Thyroid gland (tissue), 4 donors: Measurements from ENCODE around the gene FGFBP2. TPM values are rescaled to one million over a fixed set of nuclear protein-coding genes. Genes with fewer than 3 reads are reported as not detected.
A peak's percentile ranks its signal among the peaks of the same experiment; 100 is the strongest.

Experiments used
- DNase-seq, 2 donors: peaks; one replicate each; pipeline ENCODE4 v3.0.0-alpha.2; 2019
- H3K27ac ChIP-seq, 3 donors: fragments of 200-600 bp; sonication (generic); 1 replicate in 2 of 3; 2 replicates in 1 of 3; pipeline ENCODE4 v1.5.1; 2016 to 2019; ENCODE audit warnings: mild to moderate bottlenecking in 1 of 3, moderate library complexity in 1 of 3
- H3K27me3 ChIP-seq: fragments of 200-600 bp; sonication (generic); one replicate; pipeline ENCODE4 v1.5.1; 2019
- H3K36me3 ChIP-seq, 2 donors: fragments of 200-600 bp; sonication (generic); one replicate each; pipeline ENCODE4 v1.5.1; 2016 to 2019
- H3K4me1 ChIP-seq, 2 donors: fragments of 200-600 bp; sonication (generic); one replicate each; pipeline ENCODE4 v1.5.1; 2017 to 2019
- H3K4me3 ChIP-seq, 3 donors: fragments of 200-600 bp; sonication (generic); replicated peaks in 1 of 3; 1 replicate in 2 of 3; 2 replicates in 1 of 3; pipeline ENCODE4 v1.5.1; 2016; ENCODE audit warnings: mild to moderate bottlenecking in 1 of 3
- H3K9me3 ChIP-seq: fragments of 200-600 bp; sonication (generic); one replicate; pipeline ENCODE4 v1.5.1; 2017
- POLR2A ChIP-seq, 2 donors: fragments of 450-650 bp; IDR thresholded peaks; one replicate each; pipeline ENCODE4 v1.6.1; 2017; ENCODE audit warnings: antibody characterized with exemption in 2 of 2, mild to moderate bottlenecking in 2 of 2, moderate library complexity in 1 of 2
- WGBS, 2 donors: methylation state at CpG; one replicate each; pipeline ENCODE4 v1.1.5; 2017; 5-methylcytosine and 5-hydroxymethylcytosine counted together
- intact Hi-C: fragments of 100-400 bp; cut with DNase I; formaldehyde crosslinking; loops from one replicate; pipeline ENCODE4 v1.15.1; 2023
- total RNA-seq, 4 donors: library from RNA; depleted of rRNA; stranded (reverse); fragments of >200 nt; gene quantifications; one replicate each; pipeline ENCODE4 v1.2.3, GENCODE V29; 2016
- TF ChIP-seq, protein P1 (sequence below), 6 experiments: fragments of 200-600 bp in 3 of 6; fragments of 450-650 bp in 3 of 6; sonication (generic) in 3 of 6; IDR thresholded peaks; one replicate each; pipeline ENCODE4 v1.5.1; 2016 to 2019; ENCODE audit warnings: antibody characterized with exemption in 6 of 6, mild to moderate bottlenecking in 2 of 6, inconsistent platforms in 1 of 6, moderate library complexity in 1 of 6

Gene FGFBP2, protein sequence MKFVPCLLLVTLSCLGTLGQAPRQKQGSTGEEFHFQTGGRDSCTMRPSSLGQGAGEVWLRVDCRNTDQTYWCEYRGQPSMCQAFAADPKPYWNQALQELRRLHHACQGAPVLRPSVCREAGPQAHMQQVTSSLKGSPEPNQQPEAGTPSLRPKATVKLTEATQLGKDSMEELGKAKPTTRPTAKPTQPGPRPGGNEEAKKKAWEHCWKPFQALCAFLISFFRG
- total RNA-seq = 1 to 10 TPM in 2 of 4 donors, under 1 TPM in 2; 0.67 to 3.7 (median 0.92) TPM

DNA sequence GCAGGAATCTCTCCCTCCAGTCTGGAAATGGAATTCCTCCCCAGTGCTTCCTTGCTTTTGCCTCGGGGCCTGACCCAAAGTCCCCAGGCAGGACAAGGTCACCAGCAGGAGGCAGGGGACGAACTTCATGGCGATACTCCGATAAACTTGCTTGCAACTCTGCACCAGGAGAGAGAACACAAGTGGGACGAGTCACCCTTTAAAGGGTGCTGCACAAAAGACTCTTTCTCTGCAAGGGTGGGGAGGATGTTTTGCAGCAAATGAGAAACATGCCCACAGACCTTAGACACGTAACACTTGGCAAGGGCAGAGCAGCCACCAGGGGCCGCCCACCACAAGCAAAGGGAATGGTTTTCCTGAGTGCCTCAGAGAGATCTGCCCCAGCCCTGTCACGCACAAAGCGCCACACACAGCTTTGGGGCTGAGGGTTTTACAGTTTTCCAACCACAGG lies at the start of gene FGFBP2:
Gene FGFBP2 (minus strand): TSS at position 175 of the 451 bp plus-strand sequence. CDS start 46 bp downstream, at position 129.
- Histone ChIP-seq H3K27ac (no peak within 1 kb of the TSS), H3K27me3 (no peaks in the 10 kb centered on the region), H3K36me3 (no peaks in the 10 kb centered on the region), H3K9me3 (no peaks in the 10 kb centered on the region), H3K4me3 (no peak within 1 kb of the TSS), H3K4me1 (no peaks in the 10 kb centered on the region)
- intact Hi-C loops = loop anchor here (5.0 kb wide), 1 partner anchor 39 kb away; no protein-coding TSS in a partner anchor
- WGBS, 2 donors = 49 to 50% methylated on average over 9 of the region's 9 CpGs
- no peak for TF ChIP-seq POLR2A (IDR thresholded peaks at IDR 0.05)
- TF ChIP-seq, protein P1, sequence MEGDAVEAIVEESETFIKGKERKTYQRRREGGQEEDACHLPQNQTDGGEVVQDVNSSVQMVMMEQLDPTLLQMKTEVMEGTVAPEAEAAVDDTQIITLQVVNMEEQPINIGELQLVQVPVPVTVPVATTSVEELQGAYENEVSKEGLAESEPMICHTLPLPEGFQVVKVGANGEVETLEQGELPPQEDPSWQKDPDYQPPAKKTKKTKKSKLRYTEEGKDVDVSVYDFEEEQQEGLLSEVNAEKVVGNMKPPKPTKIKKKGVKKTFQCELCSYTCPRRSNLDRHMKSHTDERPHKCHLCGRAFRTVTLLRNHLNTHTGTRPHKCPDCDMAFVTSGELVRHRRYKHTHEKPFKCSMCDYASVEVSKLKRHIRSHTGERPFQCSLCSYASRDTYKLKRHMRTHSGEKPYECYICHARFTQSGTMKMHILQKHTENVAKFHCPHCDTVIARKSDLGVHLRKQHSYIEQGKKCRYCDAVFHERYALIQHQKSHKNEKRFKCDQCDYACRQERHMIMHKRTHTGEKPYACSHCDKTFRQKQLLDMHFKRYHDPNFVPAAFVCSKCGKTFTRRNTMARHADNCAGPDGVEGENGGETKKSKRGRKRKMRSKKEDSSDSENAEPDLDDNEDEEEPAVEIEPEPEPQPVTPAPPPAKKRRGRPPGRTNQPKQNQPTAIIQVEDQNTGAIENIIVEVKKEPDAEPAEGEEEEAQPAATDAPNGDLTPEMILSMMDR (IDR thresholded peaks at IDR 0.05) = peak in 5 of 6 experiments; percentile 39 to 58 (median 47)
- peak; percentile 54 to 62 for DNase-seq

DNA sequence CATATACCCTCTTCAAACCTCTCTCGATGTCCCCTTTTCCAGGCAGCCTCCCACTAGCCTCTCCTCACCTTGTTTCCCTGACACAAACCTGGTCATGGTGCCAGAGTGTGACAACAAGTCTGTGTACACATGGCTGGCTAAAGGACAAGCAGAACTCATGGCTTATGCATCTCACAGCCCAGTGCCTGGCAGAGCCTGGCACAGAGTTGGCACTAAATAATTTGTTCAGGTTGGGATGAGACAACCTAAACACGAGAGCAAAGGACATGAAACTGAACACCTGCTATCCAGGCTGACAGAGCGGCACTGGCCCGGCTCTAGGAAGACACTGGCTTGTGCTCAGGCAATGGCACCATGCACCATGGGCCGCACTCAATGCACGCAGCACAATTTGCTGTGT lies 48.2 kb upstream of the FGFBP2 start:
- no peaks in the 10 kb centered on the region for H3K27me3 ChIP-seq
- TF ChIP-seq POLR2A (IDR thresholded peaks at IDR 0.05) = no peak
- TF ChIP-seq, protein P1 (IDR thresholded peaks at IDR 0.05) = no peak
- peak; percentile 35 to 66 for DNase-seq
- H3K9me3 ChIP-seq = no peaks in the 10 kb centered on the region
- H3K27ac ChIP-seq = no peak overlapping the region
- peaks cover 0 to 3% of the 10 kb centered on the region in 2 donors for H3K4me1 ChIP-seq
- H3K36me3 ChIP-seq = no peaks in the 10 kb centered on the region
- WGBS, 2 donors = 81 to 84% methylated on average over 6 of the region's 6 CpGs
- intact Hi-C loops = no loop called here
- H3K4me3 ChIP-seq = no peak overlapping the region

DNA sequence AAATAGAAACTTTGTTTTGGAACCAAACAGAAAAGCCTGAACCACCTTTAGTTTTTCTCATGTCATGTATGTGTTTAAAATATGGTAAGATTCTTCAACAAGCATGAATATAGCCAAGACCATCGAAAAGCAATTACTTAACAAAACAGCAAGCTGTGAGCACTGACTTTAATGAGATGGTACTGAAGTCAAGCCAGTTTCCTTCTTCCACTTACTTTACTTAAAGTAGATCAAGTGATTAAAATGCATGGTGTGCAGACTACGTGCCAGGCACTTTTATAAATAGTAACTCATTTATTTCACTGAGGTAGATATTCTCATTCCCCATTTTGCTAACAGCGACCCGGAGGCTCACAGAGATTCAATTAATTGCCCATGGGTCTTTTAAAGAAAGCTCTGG lies 46.2 kb upstream of the FGFBP2 start:
- 88 to 93% methylated on average over 4 of the region's 4 CpGs for WGBS, 2 donors
- H3K4me1 ChIP-seq = peaks cover 0 to 3% of the 10 kb centered on the region in 2 donors
- H3K9me3 ChIP-seq = no peaks in the 10 kb centered on the region
- no peak overlapping the region for H3K4me3 ChIP-seq
- DNase-seq = no peak
- no peaks in the 10 kb centered on the region for H3K36me3 ChIP-seq
- no peaks in the 10 kb centered on the region for H3K27me3 ChIP-seq
- intact Hi-C loops = loop anchor here (10.0 kb wide), 1 partner anchor 204 kb away; no protein-coding TSS in a partner anchor
- no peak overlapping the region for H3K27ac ChIP-seq
- TF ChIP-seq, protein P1 (IDR thresholded peaks at IDR 0.05) = no peak
- TF ChIP-seq POLR2A (IDR thresholded peaks at IDR 0.05) = no peak

DNA sequence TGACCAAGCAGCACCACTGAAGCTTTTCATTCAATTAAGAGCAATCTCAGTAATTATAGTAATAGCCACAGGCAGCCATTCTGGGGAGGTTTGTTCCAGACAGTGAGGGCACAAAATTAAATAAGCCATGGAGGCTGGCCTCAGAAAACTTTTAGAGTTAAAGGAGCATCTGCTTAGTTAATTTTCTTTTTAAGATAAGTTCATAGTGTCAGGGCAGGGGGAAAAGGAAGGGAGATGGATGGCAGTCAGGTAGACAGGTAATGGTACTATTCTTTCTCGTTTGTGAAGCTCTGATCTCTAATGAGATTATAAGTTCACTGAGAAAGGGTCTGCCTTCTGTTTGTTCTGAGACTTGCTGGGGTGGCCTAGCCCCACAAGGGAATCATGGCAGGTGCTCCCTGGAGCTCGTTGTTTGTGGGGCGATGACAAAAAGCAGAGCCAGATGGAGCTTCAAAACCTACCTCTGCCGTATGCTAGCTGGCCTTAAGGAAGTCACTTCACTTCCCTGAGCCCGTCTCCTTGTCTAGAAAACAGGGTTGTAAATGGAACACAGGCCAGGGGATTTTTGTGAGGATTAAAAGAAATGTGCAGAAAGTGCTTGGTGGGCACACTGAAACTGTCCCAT lies 44.6 kb upstream of the FGFBP2 start:
- 78 to 93% methylated on average over 5 of the region's 5 CpGs for whole genome bisulfite sequencing, 2 donors
- intact Hi-C loops = loop anchor here (10.0 kb wide), 1 partner anchor 203 kb away; no protein-coding TSS in a partner anchor
- Histone ChIP-seq H3K36me3 (no peaks in the 10 kb centered on the region), H3K27ac (no peak overlapping the region), H3K27me3 (no peaks in the 10 kb centered on the region), H3K4me3 (no peak overlapping the region), H3K9me3 (no peaks in the 10 kb centered on the region), H3K4me1 (peaks cover 0 to 3% of the 10 kb centered on the region in 2 donors)
- DNase-seq = no peak
- TF ChIP-seq, protein P1 (IDR thresholded peaks at IDR 0.05) = no peak
- no peak for TF ChIP-seq POLR2A (IDR thresholded peaks at IDR 0.05)
